Measurements from ENCODE around the gene C1QB.
"Not testable (repeated sequence)": the region's sequence is repeated elsewhere in the genome, so short reads cannot be mapped to it uniquely, and the experiment has no call there.

Gene C1QB

GRCh38 chr1:22662986-22663408, 10.0 kb downstream of the C1QB start:
- no peak for TF ChIP-seq CTCF (IDR thresholded peaks at IDR 0.05; ENCODE audit: low read depth, low read length)
- no peak overlapping the region for H3K4me3 ChIP-seq (ENCODE audit: low read depth, low read length)

GRCh38 chr1:22665752-22666151, 12.7 kb downstream of the C1QB start:
- no peak overlapping the region for H3K4me3 ChIP-seq (ENCODE audit: low read depth, low read length)

DNA sequence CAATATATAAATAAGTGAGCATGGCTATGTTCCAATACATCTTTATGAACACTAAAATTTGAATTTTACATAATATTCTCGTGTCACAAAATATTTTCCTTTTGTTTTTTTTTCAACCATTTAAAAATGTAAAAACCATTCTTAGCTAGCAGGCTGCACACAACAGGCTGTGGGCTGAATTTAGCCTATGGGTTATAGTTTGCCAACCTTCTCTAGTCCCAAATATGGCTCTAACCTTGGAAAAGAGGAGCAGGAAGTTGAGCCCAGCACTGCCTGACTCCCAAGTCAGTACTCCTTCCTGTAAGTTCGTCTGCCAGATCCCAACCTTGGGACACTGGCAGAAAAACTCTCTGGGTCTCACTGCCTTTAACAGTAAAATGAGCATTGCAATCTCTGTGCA, 13.4 kb downstream of the C1QB start:
- H3K4me3 ChIP-seq (ENCODE audit: low read depth, low read length) = no peak overlapping the region
- TF ChIP-seq CTCF (IDR thresholded peaks at IDR 0.05; ENCODE audit: low read depth, low read length) = no peak

More at GRCh38 chr1:22665752-22666151, 12.7 kb downstream of the C1QB start:
- TF ChIP-seq CTCF (IDR thresholded peaks at IDR 0.05; ENCODE audit: low read depth, low read length) = peak; percentile 63

DNA sequence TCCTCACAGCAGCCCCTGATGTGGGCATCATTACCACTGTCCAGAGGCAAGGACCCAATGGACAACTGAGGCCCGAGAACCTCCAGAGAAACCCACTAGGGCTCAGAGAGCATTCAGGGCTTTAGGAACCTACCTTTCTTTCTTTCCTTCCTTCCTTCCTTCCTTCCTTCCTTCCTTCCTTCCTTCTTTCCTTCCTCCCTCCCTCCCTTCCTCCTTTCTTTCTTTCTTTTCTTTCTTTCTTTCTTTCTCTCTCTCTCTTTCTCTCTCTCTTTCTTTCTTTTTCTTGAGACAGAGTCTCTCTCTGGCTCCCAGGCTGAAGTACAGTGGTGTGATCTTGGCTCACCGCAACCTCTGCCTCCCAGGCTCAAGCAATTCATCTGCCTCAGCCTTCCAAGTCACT, 15.8 kb downstream of the C1QB start:
- not testable (repeated sequence) for H3K4me3 ChIP-seq (ENCODE audit: low read depth, low read length)

- H3K4me3 ChIP-seq (ENCODE audit: low read depth, low read length) = no peak overlapping the region
- TF ChIP-seq CTCF (IDR thresholded peaks at IDR 0.05; ENCODE audit: low read depth, low read length) = no peak
These were observed 17.4 kb downstream of the C1QB start for GRCh38 chr1:22670352-22670975.

DNA sequence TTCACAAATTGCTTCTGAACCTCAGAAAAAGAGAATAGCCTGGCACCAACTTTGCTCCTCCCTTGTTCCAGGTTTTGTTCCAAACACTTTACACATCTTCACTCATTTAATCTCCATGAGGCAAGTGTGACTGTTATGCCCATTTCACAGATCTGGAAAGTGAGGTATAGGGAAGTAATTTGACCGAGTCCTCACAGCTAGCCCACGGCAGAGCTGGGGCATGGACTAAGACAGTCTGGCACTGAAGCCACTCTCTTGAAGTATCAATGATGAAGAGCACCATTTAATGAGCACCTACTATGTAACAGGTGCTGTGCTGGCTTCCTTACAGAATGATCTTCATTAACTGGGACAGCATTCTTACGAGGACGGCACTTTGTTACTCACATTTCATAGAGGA, 19.0 kb downstream of the C1QB start:
- no peak overlapping the region for H3K4me3 ChIP-seq (ENCODE audit: low read depth, low read length)
- TF ChIP-seq CTCF (IDR thresholded peaks at IDR 0.05; ENCODE audit: low read depth, low read length) = no peak

DNA sequence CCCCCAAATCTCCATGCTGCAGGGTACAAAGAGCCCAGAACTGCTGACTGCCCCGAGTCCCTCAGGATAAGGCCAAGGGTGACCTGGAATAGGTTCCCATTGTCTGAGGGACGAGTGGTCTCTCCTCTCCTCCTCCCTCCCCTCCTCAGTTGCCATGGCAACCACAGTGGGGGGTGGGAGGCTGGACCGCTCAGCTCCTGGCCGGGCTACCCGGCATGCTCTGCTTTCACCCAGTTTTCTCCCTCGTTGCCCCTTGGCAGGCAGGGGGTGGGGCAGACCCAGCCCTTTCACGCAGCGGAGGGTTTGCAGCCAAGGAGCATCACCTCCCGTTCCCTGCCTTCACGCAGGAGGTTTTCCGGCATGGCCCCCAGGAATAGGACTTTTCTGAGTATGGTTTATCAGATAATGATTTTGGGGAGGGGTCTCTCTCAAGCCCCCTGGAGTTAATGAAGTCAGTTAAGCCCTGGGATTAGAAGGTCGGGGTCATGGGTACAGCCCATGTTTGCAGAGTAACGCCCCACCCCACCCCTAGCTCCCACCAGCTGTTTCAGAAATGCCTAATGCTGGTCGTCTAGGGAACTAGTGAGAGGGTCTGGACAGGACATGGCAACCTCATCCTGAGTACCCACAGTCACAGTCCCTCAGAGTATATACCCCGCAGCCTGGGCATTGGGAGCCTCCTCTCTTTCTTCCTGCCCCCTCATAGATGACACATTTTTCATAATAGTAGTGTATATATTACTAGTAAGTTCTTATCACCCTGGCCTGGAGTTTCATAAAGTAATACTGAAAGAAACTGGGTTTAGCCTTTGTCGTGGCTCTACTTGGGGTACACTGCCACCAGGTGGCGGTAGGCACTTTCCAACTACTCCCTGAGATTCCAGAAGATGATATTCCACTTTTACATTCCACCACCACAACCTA, 20.7 kb downstream of the C1QB start:
- no peak overlapping the region for H3K4me3 ChIP-seq (ENCODE audit: low read depth, low read length)
- peak; percentile 77 for TF ChIP-seq CTCF (IDR thresholded peaks at IDR 0.05; ENCODE audit: low read depth, low read length)
